HG02798 (cell line): Measurements from ENCODE around the gene DAO.
"Not testable (repeated sequence)": the region's sequence is repeated elsewhere in the genome, so short reads cannot be mapped to it uniquely, and the experiment has no call there.

Source experiments
- ATAC-seq: cut with Tn5 transposase; IDR thresholded peaks from one replicate; pipeline ENCODE4 v1.9.1; 2021; ENCODE audit warnings: mild to moderate bottlenecking; ENCODE audit not compliant: unreplicated experiment, poor library complexity

The DAO gene

GRCh38 chr12:108866083-108866482, 13.8 kb upstream of the DAO start:
- ATAC-seq, result not testable (repeated sequence)

GRCh38 chr12:108868781-108869180, 11.1 kb upstream of the DAO start:
- ATAC-seq, result no peak

- no peak for ATAC-seq
Measured at GRCh38 chr12:108875280-108875679, 4.6 kb upstream of the DAO start.

GRCh38 chr12:108875682-108876361, 4.1 kb upstream of the DAO start:
- no peak for ATAC-seq

- no peak for ATAC-seq
Measured at GRCh38 chr12:108876550-108876949, 3.3 kb upstream of the DAO start.

GRCh38 chr12:108881953-108882352, 2.1 kb downstream of the DAO start:
- no peak for ATAC-seq

GRCh38 chr12:108884116-108885012, 4.5 kb downstream of the DAO start:
- no peak for ATAC-seq

- no peak for ATAC-seq
Measured at GRCh38 chr12:108886873-108887629, 7.2 kb downstream of the DAO start.

GRCh38 chr12:108888031-108888430, 8.1 kb downstream of the DAO start:
- no peak for ATAC-seq

GRCh38 chr12:108890208-108890607, 10.3 kb downstream of the DAO start:
- ATAC-seq, result no peak

GRCh38 chr12:108895220-108895802, 15.4 kb downstream of the DAO start:
- no peak for ATAC-seq

GRCh38 chr12:108896336-108896735, 16.4 kb downstream of the DAO start:
- ATAC-seq, result no peak

GRCh38 chr12:108896817-108897216, 16.9 kb downstream of the DAO start:
- ATAC-seq, result no peak

GRCh38 chr12:108899145-108899544, 19.3 kb downstream of the DAO start:
- no peak for ATAC-seq

GRCh38 chr12:108905725-108906124, 25.8 kb downstream of the DAO start:
- ATAC-seq, result no peak

GRCh38 chr12:108906971-108907370, 27.1 kb downstream of the DAO start:
- ATAC-seq, result no peak

GRCh38 chr12:108907839-108908351, 28.0 kb downstream of the DAO start:
- ATAC-seq, result no peak

- no peak for ATAC-seq
Measured at GRCh38 chr12:108910336-108910735, 30.4 kb downstream of the DAO start.

- no peak for ATAC-seq
Measured at GRCh38 chr12:108911915-108912314, 32.0 kb downstream of the DAO start.

- ATAC-seq, result no peak
Measured at GRCh38 chr12:108912361-108912760, 32.5 kb downstream of the DAO start.
